ENCODE results near the gene NFIB. TPM values are rescaled to one million over a fixed set of nuclear protein-coding genes. Genes with fewer than 3 reads are reported as not detected.

NFIB gene
- total and polyA plus RNA-seq, 2 of the 8 experiments (the other 6 are each of a cell fraction or from before 2014, with no cell fraction given) = 2.6 to 13.1 TPM

GRCh38 chr9:14209399-14210345 is 104.3 kb downstream of the NFIB start:
- Histone ChIP-seq H3K56ac (replicated peaks; ENCODE audit: insufficient read length, low read depth, low read length) (no peak overlapping the region), H3K23ac (ENCODE audit: insufficient read length) (no peak overlapping the region), H3K79me1 (ENCODE audit: low read depth, low read length) (no peaks in the 10 kb centered on the region), H2BK20ac (ENCODE audit: low read length) (no peak overlapping the region), H3K79me2 (ENCODE audit: control insufficient read depth in 1 of 2, insufficient read depth in 2 of 2, low read length in 2 of 2) (no peaks in the 10 kb centered on the region; a peak in 1 of 4 replicates), H3K4me2 (ENCODE audit: insufficient read depth in 1 of 2, low read depth in 2 of 2, low read length in 2 of 2) (no peak overlapping the region), H2BK12ac (ENCODE audit: low read depth, low read length) (no peak overlapping the region), H3K14ac (ENCODE audit: insufficient read length) (no peak overlapping the region), H2BK15ac (ENCODE audit: low read length) (no peak overlapping the region), H3K9ac (replicated peaks in 1 of 4; ENCODE audit: extremely low read depth in 1 of 4, low read depth in 3 of 4, low read length in 3 of 4) (no peak overlapping the region), H3K18ac (ENCODE audit: extremely low read depth, low read length) (no peak overlapping the region), H4K91ac (replicated peaks; ENCODE audit: insufficient read length, low read length) (no peak overlapping the region), H4K20me1 (replicated peaks in 1 of 2; ENCODE audit: control insufficient read depth in 1 of 2, insufficient read depth in 2 of 2, low read length in 2 of 2) (no peaks in the 10 kb centered on the region), H2AK5ac (ENCODE audit: low read depth, low read length) (no peak overlapping the region), H3K27ac (ENCODE audit: low read depth, low read length) (no peak overlapping the region), H3K23me2 (ENCODE audit: low read depth, low read length) (no peaks in the 10 kb centered on the region), H3K9me3 (ENCODE audit: insufficient read depth in 2 of 2, low read depth in 1 of 2, low read length in 1 of 2) (no peaks in the 10 kb centered on the region), H3K36me3 (ENCODE audit: control insufficient read depth in 2 of 4, insufficient read depth in 4 of 4, low read length in 3 of 4) (no peaks in the 10 kb centered on the region), H4K5ac (ENCODE audit: insufficient read length, low read depth, low read length) (no peak overlapping the region), H2BK5ac (ENCODE audit: low read depth, low read length) (no peak overlapping the region), H3K4me1 (replicated peaks in 1 of 4; ENCODE audit: control insufficient read depth in 3 of 4, insufficient read depth in 4 of 4, low read length in 3 of 4) (peaks cover 2 to 8% (median 4%) of the 10 kb centered on the region in 4 experiments; a peak in 5 of 7 replicates), H2BK120ac (replicated peaks; ENCODE audit: low read depth, low read length) (no peak overlapping the region), H3K4ac (replicated peaks; ENCODE audit: insufficient read length, low read depth, low read length) (no peak overlapping the region), H3K4me3 (ENCODE audit: extremely low read depth in 1 of 4, insufficient read depth in 2 of 4, low read depth in 3 of 4, low read length in 4 of 4) (no peak overlapping the region), H2AFZ (ENCODE audit: low read length) (no peak overlapping the region), H3K27me3 (replicated peaks in 1 of 4; ENCODE audit: control insufficient read depth in 3 of 4, extremely low read depth in 1 of 4, insufficient read depth in 3 of 4, low read length in 3 of 4) (no peaks in the 10 kb centered on the region), H4K8ac (ENCODE audit: extremely low read depth, insufficient read depth, low read length) (no peak overlapping the region)
- TF ChIP-seq BCL11A (IDR thresholded peaks at IDR 0.05; ENCODE audit: low read depth in 2 of 2, low read length in 2 of 2) (no peak), CBX5 (IDR thresholded peaks at IDR 0.05; ENCODE audit: low read depth, low read length) (no peak), RFX5 (IDR thresholded peaks at IDR 0.05; ENCODE audit: borderline replicate concordance, low read depth, low read length) (no peak), FOSL1 (IDR thresholded peaks at IDR 0.05; ENCODE audit: insufficient read depth, low read depth, low read length) (no peak), SIX5 (IDR thresholded peaks at IDR 0.05; ENCODE audit: low read depth, low read length) (no peak), SP2 (IDR thresholded peaks at IDR 0.05; ENCODE audit: low read length) (no peak), CEBPB (IDR thresholded peaks at IDR 0.05; ENCODE audit: low read depth, low read length) (no peak)
- FAIRE-seq (no peak), DNase-seq (ENCODE audit: low read depth in 1 of 2, low spot score in 2 of 2) (no peak)
- 81% methylated on average over 8 of the region's 8 CpGs; no CpG with 5 or more reads in 1 of the 2 experiments for WGBS, 2 experiments (ENCODE audit: extremely low coverage in 1 of 2, insufficient coverage in 1 of 2, insufficient read length in 1 of 2, insufficient replicate concordance in 2 of 2, low coverage in 1 of 2, low lambda C conversion rate in 2 of 2, missing lambda C conversion rate in 1 of 2)
- POLR2A ChIA-PET (ENCODE audit: partially characterized antibody) = interaction anchor here (1.0 kb wide), 1 partner anchor 9 kb away, joined by 3 read pairs; no protein-coding TSS in a partner anchor
- CTCF ChIA-PET (ENCODE audit: partially characterized antibody) = no interaction called here
